ENCODE measurements around the gene MYO7B. TPM values are rescaled to one million over a fixed set of nuclear protein-coding genes. Genes with fewer than 3 reads are reported as not detected.
A peak's percentile ranks its signal among the peaks of the same experiment; 100 is the strongest.

MYO7B gene
- total RNA-seq, 1 donor from 2014 or later = 0.04 TPM

DNA sequence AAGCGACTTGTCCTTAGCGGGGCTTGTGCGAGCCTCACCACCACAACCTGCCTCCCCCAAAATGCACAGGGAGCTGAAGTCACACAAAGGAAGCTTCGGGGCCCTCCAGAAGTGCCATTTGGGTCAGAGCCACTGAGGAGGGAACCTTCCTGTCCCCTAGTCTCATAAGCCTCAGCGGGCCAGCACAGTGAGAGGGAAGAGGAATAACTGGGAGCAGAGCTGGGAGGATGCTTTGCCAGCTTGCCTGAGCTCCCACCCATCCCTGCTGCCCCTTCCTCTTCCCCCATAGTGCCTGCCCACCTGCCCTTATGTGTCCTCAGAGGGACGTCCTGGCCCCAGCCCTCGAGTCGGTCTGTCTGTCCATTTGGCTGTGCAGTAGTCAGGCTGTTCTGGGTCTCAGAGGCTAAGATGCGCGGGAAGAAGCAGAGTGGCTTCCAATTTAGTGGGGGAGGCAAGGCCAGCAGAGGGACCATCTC lies 58.7 kb downstream of the MYO7B start:
- Mint-ChIP-seq H3K36me3 (no peaks in the 10 kb centered on the region), H3K9me3 (peaks cover 8% of the 10 kb centered on the region), H3K27ac (no peak overlapping the region), H3K4me3 (no peak overlapping the region), H3K4me1 (no peaks in the 10 kb centered on the region), H3K27me3 (ENCODE audit: low read depth) (no peaks in the 10 kb centered on the region)
- DNase-seq (ENCODE audit: low spot score in 2 of 2, unreplicated experiment in 2 of 2) = no peak
- no peak for TF ChIP-seq CTCF (IDR thresholded peaks at IDR 0.05; ENCODE audit: unreplicated experiment)

GRCh38 chr2:127596311-127597045 lies 61.0 kb downstream of the MYO7B start:
- peak in 1 of 2 experiments; percentile 17 for DNase-seq (ENCODE audit: low spot score in 2 of 2, unreplicated experiment in 2 of 2)
- no peaks in the 10 kb centered on the region for H3K4me1 Mint-ChIP-seq
- TF ChIP-seq CTCF (IDR thresholded peaks at IDR 0.05; ENCODE audit: unreplicated experiment) = no peak

DNA sequence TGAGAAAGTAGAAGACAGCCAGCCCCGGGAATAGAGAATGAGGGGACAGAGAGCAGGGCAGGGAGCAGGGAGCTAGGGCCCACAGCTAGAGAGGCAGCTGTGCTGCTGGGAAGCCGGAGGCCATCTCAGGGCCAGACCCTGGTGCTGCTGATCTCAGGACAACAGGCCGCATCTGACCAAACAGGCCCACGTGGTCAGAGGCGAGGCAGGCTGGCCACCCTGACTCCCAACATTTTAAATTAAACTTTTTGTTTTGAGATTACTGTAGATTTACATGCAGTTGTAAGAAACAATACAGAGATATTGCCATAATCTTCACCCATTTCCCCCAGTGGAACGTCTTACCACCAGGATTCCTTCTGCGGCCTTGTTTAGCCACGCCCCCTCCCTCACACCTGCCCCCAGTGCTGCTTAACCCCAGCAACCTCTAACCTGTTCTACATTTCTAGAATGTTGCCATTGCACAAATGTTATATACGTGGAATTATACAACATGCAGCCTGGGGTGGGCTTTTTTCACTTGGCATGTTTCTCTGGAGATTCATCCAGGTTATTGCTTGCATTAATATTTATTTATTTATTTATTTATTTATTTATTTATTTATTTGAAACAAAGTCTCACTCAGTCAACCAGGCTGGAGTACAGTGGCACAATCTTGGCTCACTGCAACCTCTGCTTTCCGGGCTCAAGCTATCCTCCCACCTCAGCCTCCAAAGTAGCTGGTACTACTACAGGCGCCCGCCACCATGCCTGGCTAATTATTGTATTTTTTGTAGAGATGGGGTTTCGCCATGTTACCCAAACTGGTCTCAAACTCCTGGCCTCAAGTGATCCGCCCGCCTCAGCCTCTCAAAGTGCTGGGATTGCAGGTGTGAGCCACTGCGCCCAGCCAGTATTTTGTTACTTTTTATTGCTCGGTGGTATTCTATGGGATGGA lies 61.8 kb downstream of the MYO7B start:
- no peak for DNase-seq (ENCODE audit: low spot score in 2 of 2, unreplicated experiment in 2 of 2)
- H3K27ac Mint-ChIP-seq = no peak overlapping the region
- H3K36me3 Mint-ChIP-seq = no peaks in the 10 kb centered on the region
- H3K4me1 Mint-ChIP-seq = no peaks in the 10 kb centered on the region
- H3K9me3 Mint-ChIP-seq = peaks cover 12% of the 10 kb centered on the region
- TF ChIP-seq CTCF (IDR thresholded peaks at IDR 0.05; ENCODE audit: unreplicated experiment) = no peak
- no peak overlapping the region for H3K4me3 Mint-ChIP-seq
- no peaks in the 10 kb centered on the region for H3K27me3 Mint-ChIP-seq (ENCODE audit: low read depth)

More at GRCh38 chr2:127596311-127597045, 61.0 kb downstream of the MYO7B start:
- Mint-ChIP-seq H3K9me3 (peaks cover 8% of the 10 kb centered on the region), H3K36me3 (no peaks in the 10 kb centered on the region), H3K27me3 (ENCODE audit: low read depth) (no peaks in the 10 kb centered on the region), H3K4me3 (no peak overlapping the region), H3K27ac (no peak overlapping the region)

DNA sequence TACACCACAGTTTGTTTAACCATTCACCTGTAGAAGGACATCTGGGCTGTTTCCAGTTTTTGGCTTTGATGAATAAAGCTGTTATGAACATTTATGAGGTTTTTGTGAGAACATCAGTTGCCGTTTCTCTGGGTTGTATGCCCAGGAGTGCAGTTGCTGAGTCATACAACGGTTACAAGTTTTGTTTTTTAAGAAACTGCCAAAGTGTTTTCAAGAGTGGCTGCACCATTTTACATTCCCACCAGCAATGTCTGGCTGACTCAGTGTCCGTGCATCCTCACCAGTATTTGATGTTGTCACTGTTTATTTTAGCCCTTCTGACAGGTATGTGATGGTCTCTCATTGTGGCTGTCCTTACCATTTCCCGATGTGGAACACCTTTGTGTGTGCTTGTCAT lies 62.5 kb downstream of the MYO7B start:
- peaks cover under 1% of the 10 kb centered on the region for H3K36me3 Mint-ChIP-seq
- no peaks in the 10 kb centered on the region for H3K4me1 Mint-ChIP-seq
- TF ChIP-seq CTCF (IDR thresholded peaks at IDR 0.05; ENCODE audit: unreplicated experiment) = no peak
- H3K4me3 Mint-ChIP-seq = no peak overlapping the region
- H3K27me3 Mint-ChIP-seq (ENCODE audit: low read depth) = no peaks in the 10 kb centered on the region
- peaks cover 14% of the 10 kb centered on the region for H3K9me3 Mint-ChIP-seq
- H3K27ac Mint-ChIP-seq = no peak overlapping the region
- no peak for DNase-seq (ENCODE audit: low spot score in 2 of 2, unreplicated experiment in 2 of 2)

GRCh38 chr2:127598711-127599110 lies 63.2 kb downstream of the MYO7B start:
- peaks cover 5% of the 10 kb centered on the region for H3K36me3 Mint-ChIP-seq
- H3K4me3 Mint-ChIP-seq = no peak overlapping the region
- H3K27ac Mint-ChIP-seq = no peak overlapping the region
- H3K9me3 Mint-ChIP-seq = peaks cover 19% of the 10 kb centered on the region
- DNase-seq (ENCODE audit: low spot score in 2 of 2, unreplicated experiment in 2 of 2) = no peak
- no peaks in the 10 kb centered on the region for H3K27me3 Mint-ChIP-seq (ENCODE audit: low read depth)
- TF ChIP-seq CTCF (IDR thresholded peaks at IDR 0.05; ENCODE audit: unreplicated experiment) = no peak
- no peaks in the 10 kb centered on the region for H3K4me1 Mint-ChIP-seq

Measured in mesothelial cell of epicardium (in vitro differentiated cells).